DLD1 (cell line): Measurements from ENCODE around the gene PRKACA.
"Not testable (repeated sequence)": the region's sequence is repeated elsewhere in the genome, so short reads cannot be mapped to it uniquely, and the experiment has no call there.

Source experiments
- in situ Hi-C: cut with HindIII; loops from 2 replicates; pipeline ENCODE4 v1.10.0; 2017; ENCODE audit warnings: low sequenced_read_pairs

Gene PRKACA

DNA sequence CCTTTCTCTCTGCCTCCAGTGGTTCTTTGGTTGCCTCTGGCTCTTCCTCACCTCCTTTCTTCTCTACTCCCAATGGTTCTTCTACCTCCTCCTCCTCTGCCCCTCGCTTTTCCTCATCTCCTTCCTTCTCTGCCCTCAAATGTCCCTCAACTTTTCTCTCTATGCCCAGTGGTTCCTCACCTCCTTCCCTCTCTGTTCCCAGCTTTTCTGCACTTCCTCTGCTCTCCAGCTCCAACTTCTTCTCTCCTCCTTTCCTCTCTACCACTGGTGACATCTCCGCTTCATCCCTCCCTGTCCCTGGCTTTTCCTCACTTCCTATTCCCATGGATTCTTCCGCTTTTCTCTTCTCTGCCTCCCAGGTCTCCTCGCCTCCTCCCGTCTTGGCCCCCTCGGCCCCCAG is 63.5 kb downstream of the PRKACA start:
- in situ Hi-C loops: no loop called here

DNA sequence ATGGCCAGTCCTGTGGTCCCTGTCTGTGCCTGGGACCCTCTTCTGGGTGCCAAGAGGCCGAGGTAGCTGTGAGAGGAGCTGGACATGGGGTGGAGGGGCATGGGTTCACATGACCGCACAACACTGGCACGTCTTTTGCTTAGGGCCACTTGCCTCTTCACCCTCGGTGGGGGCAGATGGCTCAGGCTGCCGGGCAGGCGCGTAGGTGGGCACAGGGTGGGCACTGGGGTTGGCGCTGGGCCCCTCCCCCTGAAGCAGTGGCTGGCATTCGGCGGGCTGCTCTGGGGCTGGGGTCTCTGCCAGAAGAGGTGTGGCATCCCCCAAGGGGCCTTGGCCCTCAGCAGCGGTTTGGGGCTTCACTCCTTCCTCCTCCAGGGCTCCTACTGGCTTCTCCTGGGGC is 64.1 kb downstream of the PRKACA start:
- in situ Hi-C loops: no loop called here

DNA sequence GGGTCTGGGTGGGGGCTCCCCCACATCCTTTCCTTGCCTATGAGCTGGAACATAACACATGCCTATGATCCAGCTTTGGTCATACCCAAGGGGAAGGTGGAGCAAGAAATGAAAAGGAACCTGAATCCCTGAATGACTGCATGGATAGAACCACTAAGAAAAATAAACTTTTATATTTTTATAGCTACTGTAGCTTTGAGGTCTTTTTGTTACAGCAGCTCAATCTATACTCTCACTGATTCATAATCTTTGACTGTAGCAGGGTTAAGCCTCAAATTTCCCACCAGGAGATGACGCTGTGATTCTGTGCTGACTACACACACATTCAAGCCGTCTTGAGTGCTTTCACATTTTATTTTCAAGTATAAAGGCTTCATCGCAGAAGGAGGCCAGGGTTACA is 64.5 kb downstream of the PRKACA start:
- in situ Hi-C loops: no loop called here

DNA sequence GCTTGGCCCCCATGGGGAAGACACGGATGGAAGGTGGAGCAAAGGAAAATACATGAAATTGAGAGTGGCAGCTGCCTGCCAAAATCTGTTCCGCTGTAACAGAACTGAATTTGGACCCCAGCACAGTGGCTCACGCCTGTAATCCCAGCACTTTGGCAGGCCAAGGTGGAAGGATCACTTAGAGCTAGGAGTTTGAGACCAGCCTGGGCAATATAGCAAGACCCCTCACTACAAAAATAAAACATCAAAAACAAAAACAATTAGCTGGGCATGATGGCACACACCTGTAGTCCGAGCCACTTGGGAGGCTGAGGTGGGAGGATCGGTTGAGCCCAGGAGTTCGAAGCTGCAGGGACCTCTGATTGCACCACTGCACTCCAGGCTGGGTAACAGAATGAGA is 65.1 kb downstream of the PRKACA start:
- in situ Hi-C loops: no loop called here

DNA sequence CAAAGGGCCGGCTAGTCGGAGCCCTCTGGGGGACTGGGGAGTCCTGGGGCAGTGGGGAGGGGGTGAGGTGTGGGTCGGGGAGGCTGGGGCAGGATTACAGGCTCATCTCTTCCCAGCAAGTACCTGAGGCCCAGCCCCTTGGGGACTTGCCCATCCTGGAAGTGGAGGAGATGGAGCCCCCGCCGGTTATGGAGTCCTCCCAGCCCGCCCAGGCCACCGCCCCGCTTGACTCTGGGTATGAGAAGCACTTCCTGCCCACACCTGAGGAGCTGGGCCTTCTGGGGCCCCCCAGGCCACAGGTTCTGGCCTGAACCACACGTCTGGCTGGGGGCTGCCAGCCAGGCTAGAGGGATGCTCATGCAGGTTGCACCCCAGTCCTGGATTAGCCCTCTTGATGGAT is 65.6 kb downstream of the PRKACA start:
- in situ Hi-C loops: no loop called here

DNA sequence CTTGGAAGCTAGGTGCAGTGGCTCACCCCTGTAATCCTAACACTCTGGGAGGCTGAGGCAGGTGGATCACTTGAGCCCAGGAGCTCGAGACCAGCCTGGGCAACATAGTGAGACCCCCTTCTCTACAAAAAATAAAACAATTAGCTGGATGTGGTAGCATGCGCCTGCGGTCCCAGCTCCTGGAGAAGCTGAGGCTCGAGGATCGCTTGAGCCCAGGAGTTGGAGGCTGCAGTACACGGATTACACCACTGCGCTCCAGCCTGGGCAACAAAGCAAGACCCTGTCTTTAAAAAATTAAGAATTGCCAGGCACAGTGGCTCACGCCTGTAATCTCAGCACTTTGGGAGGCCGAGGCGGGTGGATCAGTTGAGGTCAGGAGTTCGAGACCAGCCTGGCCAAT is 66.6 kb downstream of the PRKACA start:
- in situ Hi-C loops: not testable (repeated sequence)

DNA sequence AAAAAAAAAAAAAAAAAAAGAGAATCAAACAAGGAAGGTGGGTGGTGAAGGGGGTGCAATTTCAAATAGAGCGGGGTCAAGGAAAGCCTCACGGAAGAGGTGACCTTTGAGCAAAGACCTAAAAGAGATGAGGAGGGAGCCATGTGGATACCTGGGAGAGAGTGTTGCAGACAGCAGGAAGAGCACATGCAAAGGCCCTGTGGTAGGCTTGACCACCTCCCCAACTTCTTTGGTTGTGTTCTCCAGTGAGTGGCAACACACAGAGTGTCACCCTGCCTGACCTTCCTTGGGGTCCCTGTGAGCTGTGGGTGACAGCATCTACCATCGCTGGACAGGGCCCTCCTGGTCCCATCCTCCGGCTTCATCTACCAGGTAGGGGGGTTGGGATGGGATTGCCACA is 67.0 kb downstream of the PRKACA start:
- in situ Hi-C loops: no loop called here

DNA sequence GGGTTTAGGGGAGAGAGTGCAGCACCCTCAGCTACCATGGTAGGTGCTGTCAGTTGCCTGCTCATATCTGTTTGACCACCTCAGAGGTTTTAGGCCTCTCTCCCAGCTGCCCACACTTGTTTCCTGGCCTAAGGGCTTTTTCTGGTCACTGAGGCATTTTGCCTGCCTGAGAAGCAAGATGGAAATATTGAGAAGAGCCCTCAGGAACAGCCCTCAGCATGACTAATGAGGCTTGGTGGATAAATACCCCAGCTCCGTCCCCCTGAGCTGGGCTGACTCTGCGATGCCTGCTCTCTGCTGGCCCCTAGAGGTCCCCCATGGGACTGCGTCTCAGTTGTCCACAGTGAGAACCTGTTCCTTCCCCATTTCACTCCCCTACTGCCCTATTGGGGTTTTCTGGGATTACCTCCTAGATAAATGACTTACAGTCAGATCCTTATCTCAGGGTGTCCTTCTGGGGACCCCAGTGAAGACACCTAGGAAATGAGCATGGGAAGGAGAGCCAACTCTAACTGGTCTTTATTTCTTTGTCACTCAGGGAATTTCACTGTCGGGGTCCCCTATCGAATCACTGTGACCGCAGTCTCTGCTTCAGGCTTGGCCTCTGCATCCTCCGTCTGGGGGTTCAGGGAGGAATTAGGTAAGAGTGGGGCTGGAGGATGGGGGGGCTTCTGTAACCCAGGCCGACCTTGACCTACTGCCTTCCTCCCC is 69.0 kb downstream of the PRKACA start:
- in situ Hi-C loops: no loop called here

DNA sequence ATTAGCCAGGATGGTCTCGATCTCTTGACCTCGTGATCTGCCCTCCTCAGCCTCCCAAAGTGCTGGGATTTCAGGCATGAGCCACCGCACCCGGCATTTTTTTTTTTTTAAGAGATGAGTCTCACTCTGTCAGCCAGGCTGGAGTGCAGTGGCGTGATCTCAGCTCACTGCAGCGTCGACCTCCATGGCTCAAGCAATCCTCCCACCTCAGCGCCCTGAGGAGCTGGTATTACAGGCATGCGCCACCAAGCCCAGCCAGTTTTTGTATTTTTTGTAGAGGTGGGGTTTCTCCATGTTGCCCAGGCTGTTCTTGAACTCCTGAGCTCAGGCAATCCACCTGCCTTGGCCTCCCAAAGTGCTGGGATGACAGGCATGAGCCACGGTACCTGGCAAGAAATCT is 69.7 kb downstream of the PRKACA start:
- in situ Hi-C loops: not testable (repeated sequence)

DNA sequence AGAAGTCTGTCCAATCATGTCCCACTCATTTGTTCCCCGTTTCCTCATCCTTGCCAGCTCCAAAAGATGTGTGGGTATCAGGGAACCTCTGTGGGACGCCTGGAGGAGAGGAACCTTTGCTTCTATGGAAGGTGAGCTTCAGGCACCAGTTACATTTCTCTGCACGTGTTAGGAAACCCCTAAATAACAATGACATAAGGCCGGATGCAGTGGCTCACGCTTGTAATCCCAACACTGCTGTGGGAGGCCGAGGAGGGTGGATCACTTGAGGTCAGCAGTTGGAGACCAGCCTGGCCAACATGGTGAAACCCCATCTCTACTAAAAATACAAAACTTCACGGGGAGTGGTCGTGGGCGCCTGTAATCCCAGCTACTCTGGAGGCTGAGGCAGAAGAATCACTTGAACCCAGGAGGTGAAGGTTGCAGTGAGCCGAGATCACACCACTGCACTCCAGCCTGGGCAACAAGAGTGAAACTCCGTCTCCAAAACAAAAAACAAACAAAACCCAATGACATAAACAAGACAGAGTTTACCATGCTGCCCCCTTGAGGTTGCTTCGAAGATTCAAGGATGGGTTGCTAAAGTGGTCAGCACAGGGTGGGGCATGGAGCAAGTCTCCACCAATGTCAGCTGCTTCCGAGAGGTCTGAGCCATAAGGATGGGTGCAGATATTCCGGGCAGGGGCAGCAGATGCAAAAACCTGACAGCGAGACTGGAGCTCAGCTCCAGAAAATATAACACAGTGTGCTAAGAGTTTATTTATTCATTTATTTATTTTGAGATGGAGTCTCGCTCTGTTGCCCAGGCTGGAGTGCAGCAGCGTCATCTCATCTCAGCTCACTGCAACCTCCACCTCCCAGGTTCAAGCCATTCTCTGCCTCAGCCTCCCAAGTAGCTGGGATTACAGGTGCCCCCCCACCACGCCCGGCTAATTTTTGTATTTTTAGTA is 74.6 kb downstream of the PRKACA start:
- in situ Hi-C loops: not testable (repeated sequence)
